ENCODE measurements around the gene UNC79. TPM values are rescaled to one million over a fixed set of nuclear protein-coding genes. Genes with fewer than 3 reads are reported as not detected.
A peak's percentile ranks its signal among the peaks of the same experiment; 100 is the strongest.

The UNC79 gene
- total RNA-seq, 1 donor from 2014 or later, result 2.2 TPM

DNA sequence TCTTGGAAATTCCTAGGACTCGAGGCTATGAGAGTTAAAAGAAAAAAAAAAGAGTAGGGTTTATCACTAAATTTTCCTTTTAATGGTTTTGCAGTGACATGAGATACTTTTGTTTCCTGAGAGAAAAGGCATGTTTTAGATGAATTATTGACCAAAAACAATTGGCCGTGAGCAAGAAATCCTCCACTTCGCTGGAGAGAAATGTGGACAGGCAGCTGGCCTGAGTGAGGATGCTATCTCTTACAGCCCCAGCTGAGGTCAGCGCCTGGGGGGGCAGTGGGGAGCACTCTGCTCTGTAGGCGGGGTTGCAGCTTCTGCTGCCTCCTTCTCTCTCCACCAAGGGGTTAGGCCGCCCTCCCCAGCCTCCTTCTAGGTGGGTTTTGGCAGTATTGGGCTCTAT, 302.9 kb downstream of the UNC79 start:
- Mint-ChIP-seq H3K36me3 (no peaks in the 10 kb centered on the region), H3K27ac (peak overlapping the region; percentile 41), H3K4me1 (peaks cover 8% of the 10 kb centered on the region), H3K27me3 (ENCODE audit: insufficient read depth, low read depth) (no peaks in the 10 kb centered on the region), H3K9me3 (no peaks in the 10 kb centered on the region), H3K4me3 (no peak overlapping the region)
- H4K20me1 ChIP-seq (ENCODE audit: low read depth), result no peaks in the 10 kb centered on the region
- H3K79me2 ChIP-seq (ENCODE audit: low read depth), result no peaks in the 10 kb centered on the region
- no peak overlapping the region for H3K27ac ChIP-seq
- peaks cover 11% of the 10 kb centered on the region for H3K4me1 ChIP-seq
- no peak overlapping the region for H3K9ac ChIP-seq
- H3K4me2 ChIP-seq, result no peak overlapping the region
- H3K9me3 ChIP-seq (ENCODE audit: low read depth), result no peaks in the 10 kb centered on the region
- no peaks in the 10 kb centered on the region for H3K36me3 ChIP-seq
- H3K4me3 ChIP-seq, result no peak overlapping the region
- no peak for DNase-seq (ENCODE audit: low spot score)
- H2AFZ ChIP-seq (replicated peaks), result no peak overlapping the region
- no peaks in the 10 kb centered on the region for H3K27me3 ChIP-seq
- no peak for TF ChIP-seq EZH2 (IDR thresholded peaks at IDR 0.05)
- TF ChIP-seq, protein P1, sequence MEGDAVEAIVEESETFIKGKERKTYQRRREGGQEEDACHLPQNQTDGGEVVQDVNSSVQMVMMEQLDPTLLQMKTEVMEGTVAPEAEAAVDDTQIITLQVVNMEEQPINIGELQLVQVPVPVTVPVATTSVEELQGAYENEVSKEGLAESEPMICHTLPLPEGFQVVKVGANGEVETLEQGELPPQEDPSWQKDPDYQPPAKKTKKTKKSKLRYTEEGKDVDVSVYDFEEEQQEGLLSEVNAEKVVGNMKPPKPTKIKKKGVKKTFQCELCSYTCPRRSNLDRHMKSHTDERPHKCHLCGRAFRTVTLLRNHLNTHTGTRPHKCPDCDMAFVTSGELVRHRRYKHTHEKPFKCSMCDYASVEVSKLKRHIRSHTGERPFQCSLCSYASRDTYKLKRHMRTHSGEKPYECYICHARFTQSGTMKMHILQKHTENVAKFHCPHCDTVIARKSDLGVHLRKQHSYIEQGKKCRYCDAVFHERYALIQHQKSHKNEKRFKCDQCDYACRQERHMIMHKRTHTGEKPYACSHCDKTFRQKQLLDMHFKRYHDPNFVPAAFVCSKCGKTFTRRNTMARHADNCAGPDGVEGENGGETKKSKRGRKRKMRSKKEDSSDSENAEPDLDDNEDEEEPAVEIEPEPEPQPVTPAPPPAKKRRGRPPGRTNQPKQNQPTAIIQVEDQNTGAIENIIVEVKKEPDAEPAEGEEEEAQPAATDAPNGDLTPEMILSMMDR (IDR thresholded peaks at IDR 0.05), result no peak
- no peak for TF ChIP-seq EZH2phosphoT487 (IDR thresholded peaks at IDR 0.05)
- no peaks in the 10 kb centered on the region for H3F3A ChIP-seq (ENCODE audit: low read depth)

DNA sequence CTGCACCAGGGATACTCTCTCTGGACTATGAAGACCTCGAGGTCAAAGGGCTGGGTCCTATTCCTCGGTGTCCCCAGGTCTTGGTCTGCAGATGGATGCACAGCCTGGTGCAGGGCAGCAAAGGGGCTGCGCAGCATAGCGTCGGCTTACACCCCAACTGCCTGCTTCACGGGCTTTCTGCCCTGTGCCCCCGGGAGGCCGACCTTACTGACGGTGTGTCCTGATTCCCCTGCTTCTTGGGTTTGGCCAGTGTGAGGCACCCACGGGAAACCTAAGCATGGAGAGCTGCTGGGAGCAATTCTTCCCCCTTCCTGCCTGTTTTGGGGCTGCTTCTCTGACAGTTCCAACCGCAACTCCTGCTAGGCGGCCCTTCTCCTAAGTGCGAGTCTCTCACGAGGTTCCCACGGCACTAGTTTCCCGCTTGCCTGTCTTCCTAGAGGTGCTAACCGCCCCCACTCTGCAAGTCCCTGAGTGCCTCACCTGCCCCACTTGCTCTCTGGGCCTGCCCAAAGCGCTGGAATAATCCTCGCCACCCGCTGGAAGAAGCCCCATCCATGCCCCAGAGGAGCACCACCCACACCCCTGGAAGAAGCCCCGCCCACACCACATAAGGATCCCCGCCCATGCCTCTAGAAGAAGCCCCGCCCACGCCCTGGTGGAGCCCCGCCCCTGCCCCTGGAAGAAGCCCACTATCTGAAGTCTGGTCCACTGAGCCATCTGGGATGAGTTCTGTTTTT, 303.5 kb downstream of the UNC79 start:
- TF ChIP-seq EZH2 (IDR thresholded peaks at IDR 0.05) (no peak), EZH2phosphoT487 (IDR thresholded peaks at IDR 0.05) (no peak)
- TF ChIP-seq, protein P1 (IDR thresholded peaks at IDR 0.05), result no peak
- no peaks in the 10 kb centered on the region for H4K20me1 ChIP-seq (ENCODE audit: low read depth)

DNA sequence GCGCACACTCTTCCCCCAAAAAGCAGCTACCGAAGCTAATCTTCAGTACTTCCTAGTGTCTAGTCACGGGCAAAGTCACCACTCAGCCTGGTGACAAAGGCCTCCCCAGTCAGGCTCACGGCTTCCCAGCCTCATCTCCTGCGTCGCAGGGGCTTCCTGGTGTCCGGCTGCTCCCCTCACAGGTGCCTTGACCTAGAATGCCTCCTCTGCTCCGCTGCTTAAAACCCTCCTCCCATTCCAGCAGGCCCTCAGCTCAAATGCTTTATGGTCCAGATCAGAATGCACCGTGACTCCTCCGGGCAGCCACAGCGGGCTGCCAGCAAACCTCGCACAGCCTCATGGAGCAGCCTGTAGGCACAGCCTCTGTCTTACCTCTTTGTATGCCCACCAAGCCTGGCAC, 304.5 kb downstream of the UNC79 start:
- no peak for DNase-seq (ENCODE audit: low spot score)
- Histone ChIP-seq H3K79me2 (ENCODE audit: low read depth) (no peaks in the 10 kb centered on the region), H3K36me3 (no peaks in the 10 kb centered on the region), H3K4me2 (no peak overlapping the region), H3K9me3 (ENCODE audit: low read depth) (no peaks in the 10 kb centered on the region), H3K4me3 (no peak overlapping the region), H3K27ac (no peak overlapping the region), H4K20me1 (ENCODE audit: low read depth) (no peaks in the 10 kb centered on the region), H2AFZ (replicated peaks) (no peak overlapping the region), H3K9ac (no peak overlapping the region), H3F3A (ENCODE audit: low read depth) (no peaks in the 10 kb centered on the region), H3K27me3 (no peaks in the 10 kb centered on the region), H3K4me1 (peaks cover 11% of the 10 kb centered on the region)
- peaks cover 8% of the 10 kb centered on the region for H3K4me1 Mint-ChIP-seq
- H3K27me3 Mint-ChIP-seq (ENCODE audit: insufficient read depth, low read depth), result no peaks in the 10 kb centered on the region
- H3K9me3 Mint-ChIP-seq, result no peaks in the 10 kb centered on the region
- no peaks in the 10 kb centered on the region for H3K36me3 Mint-ChIP-seq
- no peak overlapping the region for H3K4me3 Mint-ChIP-seq
- no peak for TF ChIP-seq EZH2phosphoT487 (IDR thresholded peaks at IDR 0.05)
- TF ChIP-seq EZH2 (IDR thresholded peaks at IDR 0.05), result no peak
- TF ChIP-seq, protein P1 (IDR thresholded peaks at IDR 0.05), result no peak
- peak overlapping the region; percentile 84 for H3K27ac Mint-ChIP-seq

More for the DNA sequence above, 303.5 kb downstream of the UNC79 start:
- Histone ChIP-seq H3K4me3 (no peak overlapping the region), H3K79me2 (ENCODE audit: low read depth) (no peaks in the 10 kb centered on the region), H3K9me3 (ENCODE audit: low read depth) (no peaks in the 10 kb centered on the region), H2AFZ (replicated peaks) (no peak overlapping the region), H3K27me3 (no peaks in the 10 kb centered on the region), H3K27ac (no peak overlapping the region), H3K9ac (no peak overlapping the region), H3K4me1 (peaks cover 11% of the 10 kb centered on the region), H3K36me3 (no peaks in the 10 kb centered on the region), H3F3A (ENCODE audit: low read depth) (no peaks in the 10 kb centered on the region), H3K4me2 (no peak overlapping the region)
- no peak overlapping the region for H3K4me3 Mint-ChIP-seq
- peak; percentile 50 for DNase-seq (ENCODE audit: low spot score)
- no peaks in the 10 kb centered on the region for H3K27me3 Mint-ChIP-seq (ENCODE audit: insufficient read depth, low read depth)
- no peak overlapping the region for H3K27ac Mint-ChIP-seq
- peaks cover 8% of the 10 kb centered on the region for H3K4me1 Mint-ChIP-seq
- H3K36me3 Mint-ChIP-seq, result no peaks in the 10 kb centered on the region
- no peaks in the 10 kb centered on the region for H3K9me3 Mint-ChIP-seq
